HepG2 (cell line): ENCODE measurements around the gene CAPZA2. TPM values are rescaled to one million over a fixed set of nuclear protein-coding genes. Genes with fewer than 3 reads are reported as not detected.

Experiments used
- AHR ChIP-seq: IDR thresholded peaks from 2 replicates; pipeline ENCODE4 v1.6.1; 2018; ENCODE audit warnings: missing genetic modification reagents, missing compliant biosample characterization
- ERF ChIP-seq: IDR thresholded peaks from 2 replicates; pipeline ENCODE4 v1.6.1; 2018; ENCODE audit warnings: missing biosample characterization, missing genetic modification reagents
- ETV5 ChIP-seq: IDR thresholded peaks from 2 replicates; pipeline ENCODE4 v1.6.1; 2018; ENCODE audit warnings: missing biosample characterization, missing genetic modification reagents, inconsistent platforms, borderline replicate concordance
- JUND ChIP-seq: sonication (generic); formaldehyde crosslinking; IDR thresholded peaks from 2 replicates; pipeline ENCODE4 v1.8.0; 2022; ENCODE audit warnings: mild to moderate bottlenecking, missing genetic modification reagents
- RARG ChIP-seq: sonication (generic); formaldehyde crosslinking; IDR thresholded peaks from 2 replicates; pipeline ENCODE4 v1.4.0; 2020; ENCODE audit warnings: low read depth, mild to moderate bottlenecking, missing genetic modification reagents
- RNF2 ChIP-seq: fragments of 450-650 bp; conservative IDR thresholded peaks from 2 replicates; pipeline ENCODE4 v1.6.1; 2016; ENCODE audit warnings: low read depth
- RXRA ChIP-seq: sonication (generic); formaldehyde crosslinking; IDR thresholded peaks from 2 replicates; pipeline ENCODE4 v1.5.1; 2020; ENCODE audit warnings: missing genetic modification reagents
- SIX1 ChIP-seq: sonication (generic); formaldehyde crosslinking; IDR thresholded peaks from 2 replicates; pipeline ENCODE4 v1.4.0; 2020; ENCODE audit warnings: missing genetic modification reagents, borderline replicate concordance
- ZFP37 ChIP-seq: sonication (generic); formaldehyde crosslinking; IDR thresholded peaks from 2 replicates; pipeline ENCODE4 v1.4.0; 2020; ENCODE audit warnings: missing genetic modification reagents, borderline replicate concordance
- ZMYM2 ChIP-seq: sonication (generic); formaldehyde crosslinking; IDR thresholded peaks from 2 replicates; pipeline ENCODE4 v1.8.0; 2022; ENCODE audit warnings: mild to moderate bottlenecking, missing genetic modification reagents
- ZNF3 ChIP-seq: IDR thresholded peaks from 2 replicates; pipeline ENCODE4 v1.7.0; 2017; ENCODE audit warnings: inconsistent platforms
- ZNF34 ChIP-seq: sonication (generic); formaldehyde crosslinking; IDR thresholded peaks from 2 replicates; pipeline ENCODE4 v1.4.0; 2020; ENCODE audit warnings: mild to moderate bottlenecking, missing genetic modification reagents, borderline replicate concordance
- ZNF343 ChIP-seq: sonication (generic); formaldehyde crosslinking; IDR thresholded peaks from 2 replicates; pipeline ENCODE4 v1.4.0; 2020; ENCODE audit warnings: mild to moderate bottlenecking, missing genetic modification reagents
- ZNF501 ChIP-seq: sonication (generic); formaldehyde crosslinking; IDR thresholded peaks from 2 replicates; pipeline ENCODE4 v1.5.1; 2020; ENCODE audit warnings: mild to moderate bottlenecking, moderate library complexity, missing genetic modification reagents
- ZNF546 ChIP-seq: sonication (generic); formaldehyde crosslinking; conservative IDR thresholded peaks from 2 replicates; pipeline ENCODE4 v1.8.1; 2023; ENCODE audit warnings: mild to moderate bottlenecking, missing genetic modification reagents
- ZNF691 ChIP-seq: sonication (generic); formaldehyde crosslinking; IDR thresholded peaks from 2 replicates; pipeline ENCODE4 v1.4.0; 2020; ENCODE audit warnings: missing genetic modification reagents, low read depth, mild to moderate bottlenecking, borderline replicate concordance
- ZNF746 ChIP-seq: sonication (generic); formaldehyde crosslinking; IDR thresholded peaks from 2 replicates; pipeline ENCODE4 v1.8.0; 2022; ENCODE audit warnings: mild to moderate bottlenecking, missing genetic modification reagents
- polyA plus RNA-seq, 8 experiments: library from polyadenylated mRNA; depleted of rRNA in 3 of 8; stranded (reverse) in 7 of 8; unstranded in 1 of 8; fragments of >200 nt; fragmentation: Illumina TruSeq in 4 of 8; extraction: Trizol in 4 of 8; gene quantifications; 2 replicates each; pipeline versions ENCODE4 v1.2.1 to v1.2.3, GENCODE V29; 2011 to 2016; ENCODE audit warnings: low read depth in 4 of 8, missing spikeins in 1 of 8, mixed read lengths in 1 of 8; ENCODE audit not compliant: insufficient read depth in 1 of 8
- total RNA-seq, 5 experiments: library from RNA; depleted of rRNA; stranded (reverse); fragments of >200 nt; fragmentation: Illumina TruSeq; extraction: Trizol; gene quantifications; 2 replicates each; pipeline ENCODE4 v1.2.3, GENCODE V29; 2016; ENCODE audit warnings: low read depth in 1 of 5
- TF ChIP-seq, protein P1 (sequence below): sonication (generic); formaldehyde crosslinking; IDR thresholded peaks from 2 replicates; pipeline ENCODE4; 2020; ENCODE audit warnings: missing genetic modification reagents, mild to moderate bottlenecking, borderline replicate concordance
- TF ChIP-seq, protein P2 (sequence below): sonication (generic); formaldehyde crosslinking; IDR thresholded peaks from 2 replicates; pipeline ENCODE4 v1.5.1; 2020; ENCODE audit warnings: mild to moderate bottlenecking, moderate library complexity, missing genetic modification reagents
- TF ChIP-seq, protein P3 (sequence below): sonication (generic); formaldehyde crosslinking; IDR thresholded peaks from 2 replicates; pipeline ENCODE4 v1.4.0; 2020; ENCODE audit warnings: missing genetic modification reagents
- TF ChIP-seq, protein P4 (sequence below): sonication (generic); formaldehyde crosslinking; IDR thresholded peaks from 2 replicates; pipeline ENCODE4 v1.8.0; 2022; ENCODE audit warnings: missing genetic modification reagents, mild to moderate bottlenecking, borderline replicate concordance

Gene CAPZA2
- total and polyA plus RNA-seq, 2 of the 13 experiments (the other 11 are each of a cell fraction or from before 2014, with no cell fraction given), result 38.4 to 199 TPM

GRCh38 chr7:116929914-116930913, 67.8 kb downstream of the CAPZA2 start (continued):
- TF ChIP-seq ZNF691 (CRISPR knock-in tag) (no peak), RARG (no peak), ZNF343 (CRISPR knock-in tag) (no peak), ZFP37 (CRISPR knock-in tag) (no peak), ETV5 (CRISPR knock-in tag) (peak; percentile 14; the same call in 1 of the 2 replicates), ZNF501 (CRISPR knock-in tag) (0 out of 2 replicates have a peak, but pooled peaks have one; percentile 32), ZNF34 (no peak), ZNF546 (CRISPR knock-in tag) (no peak), RXRA (no peak), RNF2 (no peak), ZNF746 (CRISPR knock-in tag) (no peak), ZNF3 (CRISPR knock-in tag) (no peak; the same call in 1 of the 2 replicates), ERF (CRISPR knock-in tag) (0 out of 2 replicates have a peak, but pooled peaks have one; percentile 56), AHR (CRISPR knock-in tag) (no peak), SIX1 (CRISPR knock-in tag) (0 out of 2 replicates have a peak, but pooled peaks have one; percentile 12), ZMYM2 (CRISPR knock-in tag) (no peak), JUND (no peak)
- TF ChIP-seq, protein P1, sequence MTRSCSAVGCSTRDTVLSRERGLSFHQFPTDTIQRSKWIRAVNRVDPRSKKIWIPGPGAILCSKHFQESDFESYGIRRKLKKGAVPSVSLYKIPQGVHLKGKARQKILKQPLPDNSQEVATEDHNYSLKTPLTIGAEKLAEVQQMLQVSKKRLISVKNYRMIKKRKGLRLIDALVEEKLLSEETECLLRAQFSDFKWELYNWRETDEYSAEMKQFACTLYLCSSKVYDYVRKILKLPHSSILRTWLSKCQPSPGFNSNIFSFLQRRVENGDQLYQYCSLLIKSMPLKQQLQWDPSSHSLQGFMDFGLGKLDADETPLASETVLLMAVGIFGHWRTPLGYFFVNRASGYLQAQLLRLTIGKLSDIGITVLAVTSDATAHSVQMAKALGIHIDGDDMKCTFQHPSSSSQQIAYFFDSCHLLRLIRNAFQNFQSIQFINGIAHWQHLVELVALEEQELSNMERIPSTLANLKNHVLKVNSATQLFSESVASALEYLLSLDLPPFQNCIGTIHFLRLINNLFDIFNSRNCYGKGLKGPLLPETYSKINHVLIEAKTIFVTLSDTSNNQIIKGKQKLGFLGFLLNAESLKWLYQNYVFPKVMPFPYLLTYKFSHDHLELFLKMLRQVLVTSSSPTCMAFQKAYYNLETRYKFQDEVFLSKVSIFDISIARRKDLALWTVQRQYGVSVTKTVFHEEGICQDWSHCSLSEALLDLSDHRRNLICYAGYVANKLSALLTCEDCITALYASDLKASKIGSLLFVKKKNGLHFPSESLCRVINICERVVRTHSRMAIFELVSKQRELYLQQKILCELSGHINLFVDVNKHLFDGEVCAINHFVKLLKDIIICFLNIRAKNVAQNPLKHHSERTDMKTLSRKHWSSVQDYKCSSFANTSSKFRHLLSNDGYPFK (CRISPR knock-in tag), result no peak
- TF ChIP-seq, protein P2, sequence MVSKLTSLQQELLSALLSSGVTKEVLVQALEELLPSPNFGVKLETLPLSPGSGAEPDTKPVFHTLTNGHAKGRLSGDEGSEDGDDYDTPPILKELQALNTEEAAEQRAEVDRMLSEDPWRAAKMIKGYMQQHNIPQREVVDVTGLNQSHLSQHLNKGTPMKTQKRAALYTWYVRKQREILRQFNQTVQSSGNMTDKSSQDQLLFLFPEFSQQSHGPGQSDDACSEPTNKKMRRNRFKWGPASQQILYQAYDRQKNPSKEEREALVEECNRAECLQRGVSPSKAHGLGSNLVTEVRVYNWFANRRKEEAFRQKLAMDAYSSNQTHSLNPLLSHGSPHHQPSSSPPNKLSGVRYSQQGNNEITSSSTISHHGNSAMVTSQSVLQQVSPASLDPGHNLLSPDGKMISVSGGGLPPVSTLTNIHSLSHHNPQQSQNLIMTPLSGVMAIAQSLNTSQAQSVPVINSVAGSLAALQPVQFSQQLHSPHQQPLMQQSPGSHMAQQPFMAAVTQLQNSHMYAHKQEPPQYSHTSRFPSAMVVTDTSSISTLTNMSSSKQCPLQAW, result no peak
- TF ChIP-seq, protein P3, sequence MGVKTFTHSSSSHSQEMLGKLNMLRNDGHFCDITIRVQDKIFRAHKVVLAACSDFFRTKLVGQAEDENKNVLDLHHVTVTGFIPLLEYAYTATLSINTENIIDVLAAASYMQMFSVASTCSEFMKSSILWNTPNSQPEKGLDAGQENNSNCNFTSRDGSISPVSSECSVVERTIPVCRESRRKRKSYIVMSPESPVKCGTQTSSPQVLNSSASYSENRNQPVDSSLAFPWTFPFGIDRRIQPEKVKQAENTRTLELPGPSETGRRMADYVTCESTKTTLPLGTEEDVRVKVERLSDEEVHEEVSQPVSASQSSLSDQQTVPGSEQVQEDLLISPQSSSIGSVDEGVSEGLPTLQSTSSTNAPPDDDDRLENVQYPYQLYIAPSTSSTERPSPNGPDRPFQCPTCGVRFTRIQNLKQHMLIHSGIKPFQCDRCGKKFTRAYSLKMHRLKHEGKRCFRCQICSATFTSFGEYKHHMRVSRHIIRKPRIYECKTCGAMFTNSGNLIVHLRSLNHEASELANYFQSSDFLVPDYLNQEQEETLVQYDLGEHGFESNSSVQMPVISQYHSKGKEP, result 0 out of 2 replicates have a peak, but pooled peaks have one; percentile 62
- TF ChIP-seq, protein P4, sequence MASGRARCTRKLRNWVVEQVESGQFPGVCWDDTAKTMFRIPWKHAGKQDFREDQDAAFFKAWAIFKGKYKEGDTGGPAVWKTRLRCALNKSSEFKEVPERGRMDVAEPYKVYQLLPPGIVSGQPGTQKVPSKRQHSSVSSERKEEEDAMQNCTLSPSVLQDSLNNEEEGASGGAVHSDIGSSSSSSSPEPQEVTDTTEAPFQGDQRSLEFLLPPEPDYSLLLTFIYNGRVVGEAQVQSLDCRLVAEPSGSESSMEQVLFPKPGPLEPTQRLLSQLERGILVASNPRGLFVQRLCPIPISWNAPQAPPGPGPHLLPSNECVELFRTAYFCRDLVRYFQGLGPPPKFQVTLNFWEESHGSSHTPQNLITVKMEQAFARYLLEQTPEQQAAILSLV (CRISPR knock-in tag), result no peak
